DMS 273 treated with DMSO at 0.1 percent for 48 hours (cell line): ENCODE measurements around the gene SPOCK1.

ENCODE experiments used
- DNase-seq: peaks from one replicate; lab custom pipeline; 2025; lab: John Stamatoyannopoulos, UW

The SPOCK1 gene

DNA sequence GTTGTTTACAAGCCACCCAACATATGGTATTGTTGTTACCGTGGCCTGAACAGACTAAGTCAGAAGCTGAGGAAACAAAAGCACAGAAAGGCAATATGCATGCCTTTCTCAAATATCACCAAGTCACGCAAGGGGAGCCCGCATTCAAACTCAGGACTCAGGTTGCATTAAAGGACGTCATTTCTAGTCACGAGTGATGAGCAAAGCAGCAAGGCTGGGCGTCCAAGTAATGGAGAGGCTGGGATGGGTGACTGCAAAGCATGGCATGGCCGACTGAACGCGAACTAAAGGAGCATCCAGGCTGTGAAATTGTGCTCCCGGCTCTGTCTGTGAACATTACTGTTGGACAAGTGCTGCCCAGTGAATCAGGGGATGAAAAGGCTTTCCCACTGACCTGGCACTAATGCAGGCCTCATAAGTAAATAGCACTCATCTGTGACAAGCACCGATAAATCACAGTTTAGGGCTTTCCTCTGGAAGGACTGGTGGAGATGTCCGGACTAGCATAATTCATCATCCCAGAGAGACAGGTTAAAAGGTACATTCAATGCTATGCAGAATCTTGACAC, 202.8 kb downstream of the SPOCK1 start:
- DNase-seq: no peak

DNA sequence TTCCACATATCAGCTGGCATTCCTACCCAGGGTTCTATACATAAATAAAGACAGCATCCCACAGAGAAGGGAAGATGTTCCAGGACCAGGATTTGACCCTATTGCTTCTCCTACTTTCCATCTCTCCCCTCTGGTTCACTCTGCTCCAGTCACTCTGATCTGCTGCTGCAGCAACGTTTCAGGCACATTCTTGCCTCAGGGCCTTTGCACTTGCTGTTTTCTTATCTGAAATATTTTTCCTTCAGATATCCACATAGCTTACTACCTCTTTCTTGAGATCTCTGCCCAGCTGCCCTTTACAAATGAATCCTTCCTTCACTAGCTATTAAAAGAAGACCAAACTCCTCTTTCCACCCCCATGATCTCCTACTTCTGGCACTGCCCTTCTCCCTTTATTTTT, 204.5 kb downstream of the SPOCK1 start:
- no peak for DNase-seq

DNA sequence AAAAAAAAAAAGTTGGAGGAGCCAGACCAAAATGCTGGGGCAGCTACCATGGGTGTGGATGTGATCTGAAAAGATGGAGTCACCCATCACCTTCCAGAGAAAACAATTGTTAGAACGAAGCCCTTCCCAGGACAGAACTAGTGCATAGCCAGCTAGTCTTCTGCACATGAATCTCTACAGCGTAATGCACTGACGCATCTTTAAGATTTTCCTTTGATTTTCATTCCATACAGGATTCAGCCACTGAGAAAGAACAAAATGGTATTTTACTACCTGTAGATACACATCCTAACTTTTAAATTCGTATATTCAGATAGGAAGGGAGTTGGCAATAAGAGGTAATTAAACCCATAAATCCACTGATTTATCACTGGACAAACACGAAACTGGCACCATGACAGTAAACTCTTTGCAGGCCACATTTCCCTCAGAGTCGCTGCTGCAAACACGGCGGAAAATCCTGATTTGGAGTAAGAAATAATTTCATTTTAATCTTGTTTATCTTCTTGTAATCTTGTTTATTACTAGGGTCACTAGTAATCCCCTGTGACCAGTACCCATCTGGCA, 206.6 kb downstream of the SPOCK1 start:
- no peak for DNase-seq

GRCh38 chr5:137291436-137291835, 207.7 kb downstream of the SPOCK1 start:
- no peak for DNase-seq

DNA sequence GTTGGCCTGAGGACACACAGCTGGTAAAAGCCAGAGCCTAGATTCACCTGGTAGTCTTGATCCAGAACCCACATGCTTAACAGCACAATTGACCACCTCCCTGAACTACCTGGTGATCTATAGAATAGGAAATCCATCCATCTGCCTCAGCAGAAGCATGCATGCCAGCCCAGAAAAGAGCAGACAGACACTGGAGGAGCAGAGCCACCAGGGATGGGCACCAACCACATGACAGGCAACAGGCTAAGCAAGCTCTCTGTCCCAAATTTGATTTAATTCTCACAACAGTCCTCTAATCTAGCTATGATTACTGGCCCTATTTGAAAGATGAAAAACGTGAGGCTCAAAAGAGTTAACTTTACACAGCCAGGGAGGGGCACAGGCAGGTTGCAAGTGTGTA, 208.1 kb downstream of the SPOCK1 start:
- DNase-seq: no peak

GRCh38 chr5:137290373-137290772, 208.8 kb downstream of the SPOCK1 start:
- no peak for DNase-seq

DNA sequence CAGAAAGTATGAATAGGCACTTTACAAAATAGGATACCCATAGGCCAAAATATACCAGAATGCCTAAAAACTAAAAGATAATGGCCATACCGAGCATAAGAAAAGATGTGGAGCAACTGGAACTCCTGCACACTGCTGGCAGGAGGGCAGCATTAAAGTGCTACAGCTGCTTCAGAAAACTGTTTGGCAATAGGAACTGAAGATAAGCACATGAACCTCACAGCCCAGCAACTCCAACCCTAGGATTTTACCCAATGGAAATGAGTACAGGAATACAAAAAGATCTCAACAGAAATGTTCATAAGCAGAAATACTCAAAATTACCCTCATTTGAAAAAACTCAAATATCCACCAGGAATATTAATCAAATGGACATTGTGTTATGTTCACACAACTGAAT, 209.3 kb downstream of the SPOCK1 start:
- DNase-seq: no peak

GRCh38 chr5:137287569-137287968, 211.6 kb downstream of the SPOCK1 start:
- no peak for DNase-seq

- DNase-seq: no peak
Observed at GRCh38 chr5:137286025-137286610, 213.0 kb downstream of the SPOCK1 start.

- DNase-seq: no peak
Observed at GRCh38 chr5:137283801-137284200, 215.3 kb downstream of the SPOCK1 start.

DNA sequence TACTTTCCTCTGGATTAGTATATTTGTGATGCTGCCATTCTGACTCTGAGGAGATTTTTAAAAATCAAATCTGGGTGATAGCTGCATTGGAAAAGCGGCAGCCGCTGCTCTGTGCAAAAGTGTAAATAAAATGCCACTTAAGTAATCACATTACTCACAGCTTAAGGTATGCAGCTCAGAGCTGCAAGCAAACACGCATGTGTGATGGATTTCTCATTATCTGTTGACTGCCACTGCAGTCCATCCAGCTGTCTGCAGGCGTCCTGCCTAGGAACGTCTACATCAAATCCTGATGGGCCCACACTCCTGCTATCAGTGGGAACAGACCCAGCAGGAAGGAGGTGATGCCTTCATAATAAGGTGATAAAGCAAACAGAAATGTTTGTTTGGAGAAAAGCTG, 216.9 kb downstream of the SPOCK1 start:
- DNase-seq: no peak

DNA sequence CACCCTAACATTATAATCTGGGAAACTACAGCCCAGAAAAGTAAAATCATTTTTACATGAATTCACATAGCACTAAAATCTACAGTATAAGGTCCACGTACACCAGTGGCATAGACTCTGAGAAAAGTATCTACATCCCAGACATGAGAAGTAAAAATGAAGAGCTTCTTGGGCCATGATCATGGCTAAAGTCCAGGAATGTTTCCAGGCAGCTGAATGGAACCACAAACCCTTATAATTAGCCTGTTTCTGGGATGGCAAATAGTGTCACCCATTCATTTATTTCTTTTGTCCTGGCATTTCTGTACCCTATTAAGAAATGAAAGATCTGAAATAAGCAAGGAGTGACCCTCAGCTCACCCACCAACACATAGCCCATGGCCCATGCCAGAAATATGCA, 217.9 kb downstream of the SPOCK1 start:
- DNase-seq: no peak

DNA sequence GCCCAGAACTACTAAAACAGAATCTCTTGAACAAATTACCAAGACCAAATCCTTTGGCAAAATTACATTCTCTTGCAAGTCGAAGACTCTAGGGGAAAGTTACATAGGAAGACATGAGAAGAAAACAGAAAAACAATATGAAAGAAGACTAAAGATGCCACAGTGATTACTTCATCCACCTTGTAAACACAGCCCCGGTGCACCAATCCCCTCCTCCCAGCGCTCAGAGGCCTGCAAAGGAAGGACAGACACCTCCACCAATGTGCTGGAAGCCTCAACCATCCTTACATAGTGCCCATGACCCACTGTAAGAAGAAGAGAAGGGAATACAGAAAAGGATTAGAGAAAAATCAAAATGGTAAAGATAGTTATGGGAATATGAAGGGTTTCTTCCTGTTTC, 218.5 kb downstream of the SPOCK1 start:
- DNase-seq: no peak

DNA sequence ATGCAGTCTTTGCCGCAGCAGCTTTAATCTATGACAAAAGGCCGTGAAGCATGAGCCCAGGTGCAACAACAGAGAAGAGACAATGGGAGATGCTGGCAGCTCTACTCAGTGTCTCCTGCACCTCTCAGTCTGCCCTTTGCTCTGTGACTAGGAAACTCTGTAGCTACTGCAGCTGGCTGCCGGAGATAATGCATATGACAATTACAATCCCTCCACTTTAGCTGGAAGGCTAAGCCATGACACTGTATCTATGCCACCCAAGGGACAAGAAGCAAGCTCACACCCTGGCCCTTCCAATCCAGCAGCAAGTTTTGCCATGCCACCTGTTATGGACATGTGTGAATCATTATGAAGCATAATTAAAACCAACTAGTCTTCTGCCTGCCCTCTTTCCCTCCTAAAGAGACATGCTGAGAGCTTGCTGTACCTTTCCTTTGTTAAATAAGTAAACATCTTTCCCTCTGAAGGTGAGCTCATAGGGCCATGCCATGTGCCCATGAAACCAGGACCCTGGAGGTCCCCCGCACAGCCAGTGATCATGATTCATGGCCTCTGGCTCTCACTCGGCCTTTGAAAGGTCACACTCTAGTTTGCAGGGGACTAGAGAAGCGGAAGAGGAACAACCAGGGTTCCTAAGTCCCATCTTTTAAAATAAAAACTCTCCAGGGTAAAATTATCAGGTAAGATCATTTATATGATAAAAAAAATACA, 219.4 kb downstream of the SPOCK1 start:
- no peak for DNase-seq

- no peak for DNase-seq
Observed at GRCh38 chr5:137278476-137278875, 220.7 kb downstream of the SPOCK1 start.

DNA sequence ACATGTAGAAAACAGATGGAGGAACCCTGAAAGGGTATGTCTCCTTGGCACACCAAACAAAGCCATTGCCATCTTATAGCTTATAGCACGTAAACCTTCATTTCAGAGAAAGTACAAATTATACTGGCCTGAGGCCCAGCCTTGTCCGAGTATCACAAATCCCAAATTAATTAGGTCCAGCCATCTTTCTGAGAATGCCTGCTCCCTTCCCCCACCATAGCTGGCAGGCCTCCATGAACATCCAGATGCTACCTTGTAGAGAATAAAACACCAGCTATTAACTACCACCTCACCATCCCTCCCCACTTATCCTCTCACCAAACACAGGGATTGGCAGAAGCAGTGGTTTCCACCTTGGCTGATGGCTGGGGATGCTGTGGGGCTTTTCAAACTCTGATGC, 224.0 kb downstream of the SPOCK1 start:
- peak; percentile 9 for DNase-seq

DNA sequence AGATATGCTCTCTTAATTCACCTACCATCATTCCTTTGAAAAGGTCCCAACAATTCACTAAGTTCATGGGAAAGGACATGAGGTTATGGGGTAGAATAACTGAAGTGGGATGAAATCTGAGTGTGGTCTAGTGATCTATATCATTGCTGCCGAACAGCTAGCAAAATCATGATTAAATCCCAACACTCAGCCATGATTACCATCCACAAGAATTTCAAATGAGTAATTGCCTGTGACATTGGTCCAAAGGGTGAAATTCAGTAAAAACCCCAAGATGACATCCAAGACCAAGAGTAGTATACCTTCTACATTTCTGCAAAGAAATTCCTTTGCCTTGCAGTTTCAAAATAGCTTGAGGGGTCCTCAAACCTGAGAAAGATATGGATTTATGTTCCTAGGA, 225.6 kb downstream of the SPOCK1 start:
- no peak for DNase-seq

GRCh38 chr5:137272831-137273230, 226.3 kb downstream of the SPOCK1 start:
- DNase-seq: no peak

DNA sequence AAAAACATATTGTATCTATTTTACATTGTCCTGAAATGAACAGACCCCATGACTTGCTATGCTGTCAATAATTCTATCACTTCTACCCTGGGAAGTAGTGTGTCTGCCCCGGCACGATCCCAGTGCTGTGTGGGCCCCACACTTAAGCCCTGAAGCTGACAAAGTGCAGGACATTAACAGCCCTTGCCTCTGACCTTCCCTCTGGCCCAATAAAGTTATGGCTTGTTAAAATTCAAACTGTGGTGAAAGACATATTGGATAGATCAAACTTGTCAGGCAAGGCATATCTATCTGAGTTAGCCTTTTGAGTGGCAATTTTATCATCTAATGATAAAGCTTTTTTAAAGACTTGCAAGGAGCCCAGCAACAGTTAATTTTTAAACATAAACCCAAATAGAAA, 229.2 kb downstream of the SPOCK1 start:
- no peak for DNase-seq

- DNase-seq: no peak
Observed at GRCh38 chr5:137269274-137269673, 229.9 kb downstream of the SPOCK1 start.

GRCh38 chr5:137268646-137269045, 230.5 kb downstream of the SPOCK1 start:
- no peak for DNase-seq

- no peak for DNase-seq
Observed at GRCh38 chr5:137266186-137266585, 232.9 kb downstream of the SPOCK1 start.

GRCh38 chr5:137265457-137265856, 233.7 kb downstream of the SPOCK1 start:
- DNase-seq: no peak
